DOHH2 (cell line): ENCODE results near the gene CES2.
"Not testable (repeated sequence)": the region's sequence is repeated elsewhere in the genome, so short reads cannot be mapped to it uniquely, and the experiment has no call there.

ENCODE experiments used
- H3F3A ChIP-seq: fragments of 200-600 bp; sonication (generic), shearing (Covaris generic); 2 replicates; pipeline ENCODE4 v1.6.0; 2016; ENCODE audit warnings: antibody characterized with exemption, mild to moderate bottlenecking; ENCODE audit not compliant: control insufficient read depth, insufficient read depth
- H3K27ac ChIP-seq: fragments of 200-600 bp; sonication (generic); 2 replicates; pipeline ENCODE4 v1.5.1; 2014; ENCODE audit warnings: low read depth, mild to moderate bottlenecking, low read length, moderate library complexity
- H3K27me3 ChIP-seq: fragments of 200-600 bp; sonication (generic); 2 replicates; pipeline ENCODE4 v1.6.1; 2014; ENCODE audit warnings: mild to moderate bottlenecking, low read length, mixed read lengths; ENCODE audit not compliant: control insufficient read depth
- H3K36me3 ChIP-seq: fragments of 200-600 bp; sonication (generic); 2 replicates; pipeline ENCODE4 v1.6.1; 2014; ENCODE audit warnings: mild to moderate bottlenecking, low read length, moderate library complexity, mixed read lengths; ENCODE audit not compliant: control insufficient read depth
- H3K4me1 ChIP-seq: fragments of 200-600 bp; sonication (generic); 2 replicates; pipeline ENCODE4 v1.6.1; 2014; ENCODE audit warnings: mild to moderate bottlenecking, low read length, mixed read lengths; ENCODE audit not compliant: control insufficient read depth
- H3K4me2 ChIP-seq: fragments of 200-600 bp; sonication (generic); 2 replicates; pipeline ENCODE4 v1.6.0; 2014; ENCODE audit warnings: mild to moderate bottlenecking, low read length, moderate library complexity
- H3K4me3 ChIP-seq: fragments of 200-600 bp; sonication (generic); 2 replicates; pipeline ENCODE4 v1.5.1; 2014; ENCODE audit warnings: mild to moderate bottlenecking, low read length, mixed read lengths
- H3K79me2 ChIP-seq: fragments of 200-600 bp; sonication (generic); 2 replicates; pipeline ENCODE4 v1.6.1; 2014; ENCODE audit warnings: mild to moderate bottlenecking, low read length, mixed read lengths; ENCODE audit not compliant: control insufficient read depth
- H3K9me2 ChIP-seq: fragments of 200-600 bp; sonication (generic); replicated peaks from 2 replicates; pipeline ENCODE4 v1.6.1; 2014; ENCODE audit warnings: mild to moderate bottlenecking, low read length, mixed read lengths; ENCODE audit not compliant: control insufficient read depth
- H3K9me3 ChIP-seq: fragments of 200-600 bp; sonication (generic); 2 replicates; pipeline ENCODE4 v1.6.1; 2014; ENCODE audit warnings: antibody characterized with exemption, low read length, mixed read lengths; ENCODE audit not compliant: control insufficient read depth, insufficient read depth
- H4K20me1 ChIP-seq: fragments of 200-600 bp; sonication (generic); 2 replicates; pipeline ENCODE4 v1.6.0; 2014; ENCODE audit warnings: low read depth, mild to moderate bottlenecking, antibody characterized with exemption, low read length, moderate library complexity; ENCODE audit not compliant: control insufficient read depth, insufficient read depth
- EZH2phosphoT487 ChIP-seq: fragments of 200-600 bp; sonication (generic); IDR thresholded peaks from 2 replicates; pipeline ENCODE4 v1.6.1; 2017; ENCODE audit warnings: borderline replicate concordance, mild to moderate bottlenecking, antibody characterized with exemption, low read length, moderate library complexity, mixed read lengths
- TF ChIP-seq, protein P1 (sequence below): fragments of 200-600 bp; sonication (generic); IDR thresholded peaks from one replicate; pipeline ENCODE4 v1.5.1; 2014; ENCODE audit warnings: antibody characterized with exemption, mild to moderate bottlenecking, low read depth, low read length; ENCODE audit not compliant: poor library complexity, severe bottlenecking

The CES2 gene

DNA sequence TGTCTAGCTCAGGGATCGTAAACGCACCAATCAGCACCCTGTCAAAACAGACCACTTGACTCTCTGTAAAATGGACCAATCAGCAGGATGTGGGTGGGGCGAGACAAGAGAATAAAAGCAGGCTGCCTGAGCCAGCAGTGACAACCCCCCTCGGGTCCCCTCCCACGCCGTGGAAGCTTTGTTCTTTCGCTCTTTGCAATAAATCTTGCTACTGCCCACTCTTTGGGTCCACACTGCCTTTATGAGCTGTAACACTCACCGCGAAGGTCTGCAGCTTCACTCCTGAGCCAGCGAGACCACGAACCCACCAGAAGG is 39.6 kb downstream of the CES2 start:
- not testable (repeated sequence) for H3K27ac ChIP-seq, H3K27me3 ChIP-seq, H3K4me2 ChIP-seq, H3K36me3 ChIP-seq, H3K4me1 ChIP-seq, H3K4me3 ChIP-seq, H4K20me1 ChIP-seq, H3K9me2 ChIP-seq, H3K9me3 ChIP-seq, H3K79me2 ChIP-seq, H3F3A ChIP-seq

DNA sequence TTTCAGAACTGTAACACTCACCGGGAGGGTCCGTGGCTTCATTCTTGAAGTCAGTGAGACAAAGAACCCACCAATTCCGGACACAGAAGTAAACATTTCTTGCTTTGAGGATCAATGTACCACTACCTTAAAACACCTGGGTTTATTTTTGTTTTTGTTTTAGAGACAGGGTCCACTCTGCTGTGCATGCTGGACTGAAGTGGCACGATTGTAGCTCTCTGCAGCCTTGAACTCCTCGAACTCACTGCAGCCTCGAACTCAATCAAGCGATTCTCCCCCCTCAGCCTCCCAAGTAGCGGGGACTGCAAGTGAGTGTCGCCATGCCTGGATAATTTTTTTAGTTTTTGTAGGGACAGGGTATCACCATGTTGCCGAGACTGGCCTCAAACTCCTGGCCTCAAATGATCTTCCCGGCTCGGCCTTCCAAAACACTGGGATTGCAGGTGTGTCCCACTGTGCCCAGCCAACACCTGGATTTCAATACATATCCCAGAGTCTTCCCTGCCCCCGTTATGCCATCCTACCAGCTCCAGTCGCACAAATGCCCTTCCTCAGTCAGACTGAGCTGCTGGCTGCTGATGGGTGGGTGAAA is 40.1 kb downstream of the CES2 start:
- Histone ChIP-seq H4K20me1 (0 out of 2 replicates have a peak, but pooled peaks cover 4% of the 10 kb centered on the region), H3K27me3 (no peaks in the 10 kb centered on the region), H3K36me3 (no peaks in the 10 kb centered on the region), H3K4me3 (no peak overlapping the region), H3K4me1 (no peaks in the 10 kb centered on the region), H3F3A (no peaks in the 10 kb centered on the region), H3K9me2 (no peaks in the 10 kb centered on the region), H3K79me2 (no peaks in the 10 kb centered on the region), H3K9me3 (no peaks in the 10 kb centered on the region), H3K4me2 (no peak overlapping the region), H3K27ac (no peak overlapping the region)
- TF ChIP-seq, protein P1, sequence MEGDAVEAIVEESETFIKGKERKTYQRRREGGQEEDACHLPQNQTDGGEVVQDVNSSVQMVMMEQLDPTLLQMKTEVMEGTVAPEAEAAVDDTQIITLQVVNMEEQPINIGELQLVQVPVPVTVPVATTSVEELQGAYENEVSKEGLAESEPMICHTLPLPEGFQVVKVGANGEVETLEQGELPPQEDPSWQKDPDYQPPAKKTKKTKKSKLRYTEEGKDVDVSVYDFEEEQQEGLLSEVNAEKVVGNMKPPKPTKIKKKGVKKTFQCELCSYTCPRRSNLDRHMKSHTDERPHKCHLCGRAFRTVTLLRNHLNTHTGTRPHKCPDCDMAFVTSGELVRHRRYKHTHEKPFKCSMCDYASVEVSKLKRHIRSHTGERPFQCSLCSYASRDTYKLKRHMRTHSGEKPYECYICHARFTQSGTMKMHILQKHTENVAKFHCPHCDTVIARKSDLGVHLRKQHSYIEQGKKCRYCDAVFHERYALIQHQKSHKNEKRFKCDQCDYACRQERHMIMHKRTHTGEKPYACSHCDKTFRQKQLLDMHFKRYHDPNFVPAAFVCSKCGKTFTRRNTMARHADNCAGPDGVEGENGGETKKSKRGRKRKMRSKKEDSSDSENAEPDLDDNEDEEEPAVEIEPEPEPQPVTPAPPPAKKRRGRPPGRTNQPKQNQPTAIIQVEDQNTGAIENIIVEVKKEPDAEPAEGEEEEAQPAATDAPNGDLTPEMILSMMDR: no peak
- no peak for TF ChIP-seq EZH2phosphoT487

DNA sequence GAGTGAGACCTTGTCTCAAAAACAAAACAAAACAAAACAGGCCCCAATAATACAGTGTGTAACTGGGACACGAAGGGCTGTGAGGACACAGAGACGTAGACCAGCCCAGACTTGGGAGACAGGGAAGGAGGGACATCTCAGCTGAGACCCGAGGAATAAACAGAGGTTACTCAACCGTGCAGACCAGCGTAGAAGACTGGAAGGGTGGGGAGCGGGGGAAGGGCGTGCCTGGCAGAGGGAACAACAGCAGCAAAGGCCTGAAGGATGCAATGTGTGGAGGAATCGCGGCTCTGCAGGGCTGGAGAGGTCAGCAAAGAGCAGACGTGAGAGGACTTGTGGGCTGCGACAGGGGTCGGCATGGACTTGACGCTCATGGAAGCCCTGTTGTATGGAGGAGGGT is 41.4 kb downstream of the CES2 start:
- Histone ChIP-seq H3K36me3 (no peaks in the 10 kb centered on the region), H3K4me2 (no peak overlapping the region), H3K9me3 (no peaks in the 10 kb centered on the region), H4K20me1 (no peaks in the 10 kb centered on the region), H3K27me3 (no peaks in the 10 kb centered on the region), H3K79me2 (no peaks in the 10 kb centered on the region), H3K9me2 (no peaks in the 10 kb centered on the region), H3F3A (0 out of 2 replicates have a peak, but pooled peaks cover 2% of the 10 kb centered on the region), H3K4me1 (no peaks in the 10 kb centered on the region), H3K27ac (no peak overlapping the region), H3K4me3 (no peak overlapping the region)
- TF ChIP-seq, protein P1: no peak
- TF ChIP-seq EZH2phosphoT487: no peak

DNA sequence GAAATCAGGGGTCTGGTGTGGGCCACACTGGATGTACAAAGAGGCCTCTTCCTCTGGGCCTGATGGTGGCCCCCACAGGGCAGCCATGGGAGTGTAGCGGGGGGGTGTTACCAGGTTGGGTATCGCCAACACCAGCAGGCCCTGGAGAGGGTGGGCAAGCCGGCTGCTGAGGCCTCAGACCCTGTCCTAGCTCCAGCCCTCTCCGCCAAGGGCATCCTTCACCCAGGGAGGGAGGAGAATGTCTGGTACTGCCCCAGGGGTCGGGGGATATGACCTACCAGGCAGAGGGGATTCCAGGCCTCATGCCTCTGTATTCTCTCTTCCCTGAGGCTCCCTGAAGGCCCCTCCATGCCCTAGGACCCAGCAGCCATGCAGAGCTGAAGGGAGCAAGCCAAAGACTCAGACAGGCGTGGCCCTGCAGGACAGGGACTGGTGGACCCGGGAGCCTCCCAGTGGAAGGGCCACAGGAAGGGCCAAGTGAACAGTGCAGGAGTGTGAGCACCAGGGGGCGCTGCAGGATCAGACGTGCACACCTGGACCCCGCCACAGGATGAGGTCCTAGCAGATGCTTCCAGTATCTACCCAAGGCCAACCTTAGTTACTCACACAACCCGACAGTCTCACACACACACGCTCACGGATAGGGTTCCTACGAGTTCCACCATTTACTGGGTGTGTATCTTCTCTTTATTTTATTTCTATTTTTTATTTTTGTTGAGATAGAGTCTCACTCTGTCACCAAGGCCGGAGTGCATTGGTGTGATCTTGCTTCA is 42.2 kb downstream of the CES2 start:
- Histone ChIP-seq H3K9me3 (no peaks in the 10 kb centered on the region), H3F3A (0 out of 2 replicates have a peak, but pooled peaks cover 2% of the 10 kb centered on the region), H3K4me3 (no peak overlapping the region), H3K27ac (no peak overlapping the region), H3K4me1 (no peaks in the 10 kb centered on the region), H3K27me3 (no peaks in the 10 kb centered on the region), H4K20me1 (no peaks in the 10 kb centered on the region), H3K79me2 (no peaks in the 10 kb centered on the region), H3K4me2 (no peak overlapping the region), H3K36me3 (no peaks in the 10 kb centered on the region), H3K9me2 (no peaks in the 10 kb centered on the region)
- TF ChIP-seq, protein P1: peak; percentile 84
- no peak for TF ChIP-seq EZH2phosphoT487
